Parathyroid adenoma (tissue), 2 donors: ENCODE data around the gene ANKRD10.
A peak's percentile ranks its signal among the peaks of the same experiment; 100 is the strongest.

Experiments
- H2AFZ ChIP-seq: fragments of 300-600 bp; sonication (generic); one replicate; pipeline ENCODE4 v1.7.0; 2017; ENCODE audit warnings: antibody characterized with exemption, mild to moderate bottlenecking
- H3K27ac ChIP-seq: fragments of 300-600 bp; sonication (generic); one replicate; pipeline ENCODE4 v1.7.0; 2017
- H3K27me3 ChIP-seq: fragments of 300-600 bp; sonication (generic); one replicate; pipeline ENCODE4 v1.7.0; 2017; ENCODE audit warnings: low read length; ENCODE audit not compliant: control insufficient read depth, insufficient read depth
- H3K36me3 ChIP-seq: fragments of 300-600 bp; sonication (generic); one replicate; pipeline ENCODE4 v1.7.0; 2017; ENCODE audit warnings: low read length; ENCODE audit not compliant: control insufficient read depth, insufficient read depth
- H3K4me1 ChIP-seq: fragments of 300-600 bp; sonication (generic); one replicate; pipeline ENCODE4 v1.7.0; 2017; ENCODE audit warnings: control low read depth
- H3K4me2 ChIP-seq: fragments of 300-600 bp; sonication (generic); one replicate; pipeline ENCODE4 v1.7.0; 2017; ENCODE audit warnings: low read length
- H3K4me3 ChIP-seq: fragments of 300-600 bp; sonication (generic); one replicate; pipeline ENCODE4 v1.7.0; 2017; ENCODE audit warnings: low read depth, low read length
- H3K79me2 ChIP-seq: fragments of 300-600 bp; sonication (generic); one replicate; pipeline ENCODE4 v1.7.0; 2017; ENCODE audit warnings: control low read depth
- H3K9ac ChIP-seq: fragments of 300-600 bp; sonication (generic); one replicate; pipeline ENCODE4 v1.7.0; 2017; ENCODE audit warnings: mild to moderate bottlenecking
- H3K9me3 ChIP-seq: fragments of 300-600 bp; sonication (generic); one replicate; pipeline ENCODE4 v1.7.0; 2017; ENCODE audit warnings: low read length; ENCODE audit not compliant: control insufficient read depth
- CTCF ChIP-seq: fragments of 300-600 bp; sonication (generic); IDR thresholded peaks from one replicate; pipeline ENCODE4 v1.7.0; 2017; ENCODE audit warnings: antibody characterized with exemption, mild to moderate bottlenecking
- donor health status: primary hyperparathyroidism.

Gene ANKRD10

GRCh38 chr13:110920038-110920437 is 5.2 kb upstream of the ANKRD10 start:
- Histone ChIP-seq H3K4me2 (no peak overlapping the region), H3K27me3 (no peaks in the 10 kb centered on the region), H3K27ac (no peak overlapping the region), H3K79me2 (no peaks in the 10 kb centered on the region), H3K9ac (no peak overlapping the region), H3K4me1 (no peaks in the 10 kb centered on the region), H3K9me3 (no peaks in the 10 kb centered on the region), H3K4me3 (no peak overlapping the region), H3K36me3 (no peaks in the 10 kb centered on the region), H2AFZ (no peak overlapping the region)
- TF ChIP-seq CTCF: no peak

- peak overlapping the region; percentile 96 for H3K4me2 ChIP-seq
- H3K36me3 ChIP-seq: no peaks in the 10 kb centered on the region
- no peak for TF ChIP-seq CTCF
- no peak overlapping the region for H3K27ac ChIP-seq
- H3K4me1 ChIP-seq: no peaks in the 10 kb centered on the region
- H2AFZ ChIP-seq: no peak overlapping the region
- H3K9ac ChIP-seq: no peak overlapping the region
- peak overlapping the region; percentile 98 for H3K4me3 ChIP-seq
- no peaks in the 10 kb centered on the region for H3K9me3 ChIP-seq
- H3K79me2 ChIP-seq: peaks cover 9% of the 10 kb centered on the region
- no peaks in the 10 kb centered on the region for H3K27me3 ChIP-seq
Observed at GRCh38 chr13:110916301-110917142, 1.7 kb upstream of the ANKRD10 start.

GRCh38 chr13:110915874-110916206 is 971 bp upstream of the ANKRD10 start:
- Histone ChIP-seq H3K27ac (peak overlapping the region; percentile 89), H3K9me3 (no peaks in the 10 kb centered on the region), H3K27me3 (no peaks in the 10 kb centered on the region), H3K4me2 (peak overlapping the region; percentile 96), H3K9ac (peak overlapping the region; percentile 37), H3K4me3 (peak overlapping the region; percentile 98), H3K36me3 (no peaks in the 10 kb centered on the region), H3K4me1 (no peaks in the 10 kb centered on the region), H2AFZ (peak overlapping the region; percentile 92), H3K79me2 (peaks cover 16% of the 10 kb centered on the region)
- TF ChIP-seq CTCF: no peak

- no peak for TF ChIP-seq CTCF
- peak overlapping the region; percentile 95 for H3K27ac ChIP-seq
- no peaks in the 10 kb centered on the region for H3K27me3 ChIP-seq
- H3K36me3 ChIP-seq: no peaks in the 10 kb centered on the region
- H3K4me1 ChIP-seq: no peaks in the 10 kb centered on the region
- H3K4me3 ChIP-seq: peak overlapping the region; percentile 98
- no peaks in the 10 kb centered on the region for H3K9me3 ChIP-seq
- peak overlapping the region; percentile 89 for H2AFZ ChIP-seq
- peak overlapping the region; percentile 78 for H3K4me2 ChIP-seq
- peak overlapping the region; percentile 61 for H3K9ac ChIP-seq
- H3K79me2 ChIP-seq: peaks cover 23% of the 10 kb centered on the region
Observed at GRCh38 chr13:110914331-110915056, 375 bp downstream of the ANKRD10 start.
